Epidermal melanocyte (primary cell): Measurements from ENCODE around the gene CCDC60.

Source experiments
- DNase-seq: peaks from one replicate; pipeline ENCODE4 v3.0.0; 2011; ENCODE audit warnings: low spot score; ENCODE audit not compliant: insufficient read length

Gene CCDC60, protein sequence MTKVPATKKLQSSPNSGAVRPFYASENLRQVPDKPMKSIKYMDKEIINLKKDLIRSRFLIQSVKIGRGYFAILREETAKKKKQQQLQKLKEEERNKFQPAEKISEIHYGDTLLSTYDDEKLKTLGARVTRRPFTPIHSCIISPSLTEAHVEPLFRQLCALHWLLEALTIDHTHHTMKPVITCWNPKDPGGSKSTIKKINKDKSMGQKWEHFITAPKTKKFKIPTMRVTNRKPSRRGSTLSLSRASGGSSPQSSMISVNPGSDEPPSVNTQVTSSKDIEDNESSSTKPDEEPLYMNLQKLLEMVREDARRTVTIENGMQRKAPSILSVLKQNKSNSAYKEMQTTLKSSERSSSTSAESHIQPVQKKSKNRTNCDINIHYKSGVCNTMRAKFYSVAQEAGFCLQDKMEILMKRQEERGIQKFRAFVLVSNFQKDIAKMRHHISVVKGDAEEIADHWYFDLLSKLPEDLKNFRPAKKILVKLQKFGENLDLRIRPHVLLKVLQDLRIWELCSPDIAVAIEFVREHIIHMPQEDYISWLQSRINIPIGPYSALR

DNA sequence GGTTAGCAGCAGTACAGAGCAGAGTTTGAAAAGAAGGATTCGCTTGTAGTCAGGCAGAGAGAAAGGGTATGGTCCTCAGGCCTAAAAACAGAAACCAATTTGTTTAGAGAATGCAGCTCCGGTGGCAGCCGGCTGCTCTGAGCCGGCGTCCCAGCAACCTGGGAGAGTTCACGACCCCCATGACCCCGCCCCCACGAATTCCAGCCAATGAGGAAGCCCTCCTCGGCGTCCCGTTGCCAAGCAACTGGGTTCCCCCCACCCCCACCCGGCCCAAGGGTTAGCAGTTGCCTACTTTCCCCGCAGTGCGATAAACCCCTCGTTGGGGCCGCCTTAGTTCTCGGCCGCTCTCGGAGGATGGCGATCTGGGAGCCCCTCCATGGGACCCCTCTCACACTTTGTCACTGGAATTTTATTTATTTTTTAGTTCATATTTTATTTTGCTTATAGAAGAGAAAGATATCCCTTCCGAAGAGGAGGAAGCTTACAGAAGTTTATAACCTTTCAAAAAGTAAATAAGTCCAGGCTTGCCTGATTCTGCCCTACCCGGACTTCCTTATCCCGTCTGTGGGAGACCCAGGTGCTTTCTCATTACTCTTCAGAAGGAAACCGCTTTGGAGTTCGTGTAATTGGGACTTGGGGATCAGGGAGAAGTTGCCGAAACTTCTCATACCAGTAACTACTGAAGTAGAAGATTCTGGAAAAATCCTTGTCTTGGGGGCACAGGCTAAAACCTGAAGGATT lies at the start of gene CCDC60:
Gene CCDC60 (plus strand): TSS at position 300 of the 741 bp plus-strand sequence. CDS start 448 bp downstream, outside the sequence.
- no peak for DNase-seq

DNA sequence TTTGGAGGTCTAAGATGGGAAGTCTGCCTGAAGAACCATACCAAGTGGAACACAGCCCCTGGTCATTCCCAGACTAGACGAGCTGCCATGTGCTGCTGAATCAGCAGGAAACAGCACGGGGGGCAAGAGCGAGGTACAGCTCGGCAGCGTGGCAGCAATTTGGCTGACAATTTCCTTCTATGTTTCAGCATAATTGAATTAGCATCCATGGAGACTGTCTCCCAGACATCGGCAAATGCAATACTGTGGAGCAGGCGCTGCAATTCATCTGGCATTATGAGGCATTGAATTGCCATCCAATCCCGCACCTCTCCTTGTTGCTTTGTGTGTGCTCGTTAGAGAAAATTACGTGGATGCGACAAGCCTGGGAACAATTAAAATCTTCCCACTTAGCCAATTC lies 46.0 kb upstream of the CCDC60 start:
- no peak for DNase-seq

DNA sequence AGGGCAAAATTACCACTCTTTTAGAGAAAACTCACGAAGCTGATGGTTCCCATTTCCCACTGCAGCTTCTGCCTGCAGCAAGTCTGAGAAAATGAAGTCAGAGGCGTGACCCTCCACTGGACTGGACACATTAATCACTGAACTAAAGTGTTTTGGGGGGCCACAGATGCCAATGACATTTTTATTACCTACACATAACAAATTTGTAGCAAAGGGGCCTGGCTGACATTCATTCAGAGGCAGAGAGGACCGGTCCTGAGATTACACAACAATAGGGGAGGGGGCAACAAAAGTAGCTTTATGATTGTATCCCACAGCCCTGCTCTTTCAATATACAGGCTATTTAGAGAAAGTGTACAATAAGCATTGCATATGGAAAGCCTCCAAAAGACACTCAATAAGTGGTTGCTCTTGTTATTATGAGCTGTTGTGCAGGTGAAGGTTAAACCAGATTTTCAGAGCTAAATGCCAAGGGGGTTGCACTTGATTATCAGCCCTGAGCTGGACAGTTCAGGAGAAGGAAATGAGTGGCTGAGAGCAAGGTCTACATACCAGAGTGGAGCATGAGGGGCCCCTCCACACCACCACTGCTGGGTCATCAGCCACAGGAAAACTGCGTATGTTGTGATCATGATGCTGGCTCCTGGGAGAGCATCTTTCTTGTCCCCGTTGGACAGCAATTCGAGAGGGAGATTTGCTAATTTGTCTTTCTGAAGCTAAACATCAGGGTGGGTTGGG lies 41.5 kb upstream of the CCDC60 start:
- no peak for DNase-seq

DNA sequence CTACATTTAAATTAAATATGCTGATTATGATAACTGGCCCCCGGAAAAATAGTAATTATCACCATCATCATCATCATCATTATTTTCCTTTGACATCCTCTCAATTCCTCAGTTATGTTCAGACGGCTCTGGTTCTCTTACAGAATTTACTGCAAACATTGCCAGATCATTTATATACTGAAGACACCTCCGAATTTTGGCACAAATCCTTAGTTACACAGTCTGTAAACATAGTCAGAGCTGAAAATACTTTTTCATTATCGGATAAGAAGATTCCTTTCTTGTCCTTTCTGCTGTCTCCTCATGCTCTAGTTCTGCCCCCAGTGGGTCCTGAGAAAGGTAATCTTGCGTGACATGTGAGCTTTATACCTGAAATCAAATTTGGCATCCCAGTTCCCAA lies 40.3 kb upstream of the CCDC60 start:
- no peak for DNase-seq

DNA sequence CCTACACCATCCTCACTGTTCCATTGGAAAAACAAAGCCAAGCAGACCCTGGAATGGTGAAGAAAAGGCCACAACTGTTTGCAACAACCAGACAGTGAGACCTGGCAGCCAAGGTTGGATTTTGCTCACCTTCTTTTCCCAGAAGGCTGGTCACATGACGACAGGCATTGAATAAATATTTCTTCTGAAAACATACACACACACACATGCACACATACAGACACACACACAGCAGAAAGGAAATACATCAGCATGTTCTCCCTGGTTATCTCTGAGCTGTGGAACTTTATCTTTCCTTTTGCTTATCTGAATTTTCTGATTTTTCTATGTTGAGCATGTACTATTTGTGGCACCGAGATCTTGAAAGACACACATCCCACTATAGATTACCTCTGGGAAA lies 38.0 kb upstream of the CCDC60 start:
- no peak for DNase-seq

DNA sequence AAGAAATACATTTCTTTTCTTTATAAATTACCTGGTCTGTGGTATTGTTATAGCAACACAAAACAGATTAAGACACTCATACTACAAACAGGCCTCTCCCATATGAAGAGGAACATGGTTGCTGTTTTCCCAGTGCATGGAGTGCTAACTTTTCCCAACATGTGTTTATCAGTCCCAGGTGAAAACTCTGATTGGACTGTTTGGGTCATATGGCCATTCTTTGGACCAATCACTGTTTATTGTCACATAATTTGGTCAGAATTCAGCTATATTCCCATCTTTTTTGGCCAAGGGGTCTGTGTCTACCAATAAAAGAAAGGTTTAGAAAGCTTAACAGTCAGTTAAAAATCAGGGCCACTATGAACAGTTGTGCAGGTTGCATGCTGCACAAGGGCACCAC lies 35.4 kb upstream of the CCDC60 start:
- no peak for DNase-seq

DNA sequence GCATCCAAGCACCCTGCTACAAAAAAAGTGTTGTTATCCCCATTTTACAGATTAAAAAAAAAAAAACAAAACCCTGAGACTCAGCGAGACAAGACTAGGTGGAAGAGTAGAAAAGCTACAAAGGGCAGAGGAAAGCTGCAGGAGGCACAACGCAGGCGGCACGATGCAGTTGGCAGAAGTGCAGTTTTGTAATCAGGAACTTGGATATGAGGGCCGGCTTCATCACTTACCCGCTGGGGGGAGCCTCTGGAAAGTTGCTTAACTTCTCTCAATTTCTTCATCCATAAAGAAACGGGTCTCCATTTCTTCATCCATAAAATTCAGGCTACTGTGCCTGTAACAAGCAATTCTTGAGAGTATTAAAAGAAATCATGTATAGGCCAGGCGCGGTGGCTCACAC lies 33.1 kb upstream of the CCDC60 start:
- DNase-seq, result no peak

DNA sequence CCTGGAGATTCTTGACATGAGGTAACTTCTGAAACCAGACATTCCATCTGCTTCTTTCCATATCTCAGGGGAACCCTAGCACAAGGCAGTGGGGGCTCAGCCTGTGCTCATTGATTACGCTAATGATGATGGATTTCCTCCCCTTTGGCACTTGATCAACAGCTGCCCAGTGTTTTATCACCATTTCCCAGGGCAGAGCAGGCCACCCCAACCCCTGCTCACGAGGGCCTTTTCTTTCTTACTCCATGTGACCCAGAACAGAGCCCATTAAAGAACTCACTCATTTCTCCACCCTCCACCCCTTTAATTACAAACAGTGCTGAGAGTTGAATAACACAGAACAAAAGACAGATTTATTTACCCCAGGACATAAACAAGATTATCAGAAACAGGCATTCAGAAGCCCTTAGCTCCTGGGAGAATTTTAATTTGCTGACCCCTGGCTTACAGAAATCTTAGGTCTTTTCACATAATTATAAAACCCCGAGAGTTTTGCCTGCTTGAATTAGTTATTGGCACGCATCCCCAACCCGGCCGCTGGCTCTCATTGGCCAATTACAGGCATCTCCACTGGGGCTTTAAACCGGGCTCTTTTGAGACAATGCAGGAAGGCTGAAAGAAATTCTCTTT lies 32.0 kb upstream of the CCDC60 start:
- DNase-seq, result peak; percentile 44

DNA sequence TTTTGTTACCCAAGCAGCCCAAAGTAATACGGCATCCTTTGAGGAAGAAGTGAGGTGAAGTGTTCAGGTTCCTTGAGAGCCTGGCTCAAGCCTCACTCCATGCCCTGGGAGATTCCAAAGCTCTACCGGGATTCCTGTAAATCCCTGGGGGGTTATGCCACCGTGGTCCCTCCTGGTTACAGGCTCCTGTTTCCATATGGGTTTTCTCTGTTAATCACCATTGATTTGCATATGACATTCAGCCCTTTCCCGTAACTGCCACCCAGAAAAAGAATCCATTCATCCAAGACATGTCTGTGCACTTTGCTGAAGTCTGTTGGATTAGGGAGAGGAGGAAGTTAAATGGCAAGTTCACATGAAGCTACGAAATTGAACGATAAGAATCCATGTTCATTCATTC lies 27.9 kb upstream of the CCDC60 start:
- no peak for DNase-seq

DNA sequence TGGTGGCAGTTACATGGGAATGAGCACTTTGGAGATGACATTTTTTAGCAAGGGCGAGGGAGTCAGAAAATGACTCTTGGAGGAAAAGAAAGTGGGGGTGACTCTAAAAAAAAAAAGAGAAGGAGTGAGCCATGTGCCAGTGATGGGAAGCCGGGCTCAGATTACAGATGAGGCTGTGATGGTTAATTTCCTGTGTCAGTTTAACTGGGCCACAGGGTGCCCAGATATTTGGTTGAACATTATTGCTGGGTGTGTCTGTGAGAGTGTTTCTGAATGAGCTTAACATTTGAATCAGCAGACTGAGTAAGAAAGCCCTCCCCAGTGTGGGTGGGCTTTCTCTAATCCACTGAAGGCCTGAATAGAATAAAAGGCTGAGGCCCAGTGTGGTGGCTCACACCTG lies 26.8 kb upstream of the CCDC60 start:
- no peak for DNase-seq

DNA sequence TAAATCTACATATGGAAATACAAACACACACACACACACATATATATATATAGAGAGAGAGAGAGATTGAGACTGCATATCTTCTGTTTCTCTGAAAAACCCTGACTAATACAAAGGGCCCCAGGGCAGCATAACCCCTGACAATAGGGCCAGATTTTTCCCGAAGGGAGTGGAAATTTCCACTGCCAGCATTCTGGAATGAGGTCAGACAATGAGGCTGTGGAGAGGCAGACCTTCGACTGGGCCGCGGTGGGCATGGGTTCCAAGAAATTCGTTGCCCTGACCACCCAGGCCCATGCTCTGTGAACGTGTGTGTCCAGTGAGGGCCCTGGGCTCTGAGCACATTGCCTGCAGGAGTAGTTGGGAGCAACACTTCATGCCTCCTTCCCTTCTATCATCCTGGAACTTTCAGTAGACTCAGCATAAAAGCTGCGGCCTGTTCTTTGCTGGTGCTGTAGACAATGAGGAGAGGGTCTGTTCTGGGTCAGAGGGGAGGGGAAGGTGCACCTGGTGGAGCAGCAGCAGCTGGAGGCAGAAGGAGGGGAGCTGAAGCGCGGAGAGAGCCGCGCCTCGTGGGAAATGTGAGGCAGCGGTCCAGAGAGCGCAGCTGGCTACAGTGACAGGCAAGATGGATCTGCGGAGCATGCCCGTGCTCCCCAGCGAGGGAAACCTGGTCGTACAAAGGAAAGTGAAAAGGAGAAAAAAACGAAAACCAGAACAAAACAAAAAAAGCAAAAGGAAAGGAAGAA lies 25.6 kb upstream of the CCDC60 start:
- DNase-seq, result no peak

DNA sequence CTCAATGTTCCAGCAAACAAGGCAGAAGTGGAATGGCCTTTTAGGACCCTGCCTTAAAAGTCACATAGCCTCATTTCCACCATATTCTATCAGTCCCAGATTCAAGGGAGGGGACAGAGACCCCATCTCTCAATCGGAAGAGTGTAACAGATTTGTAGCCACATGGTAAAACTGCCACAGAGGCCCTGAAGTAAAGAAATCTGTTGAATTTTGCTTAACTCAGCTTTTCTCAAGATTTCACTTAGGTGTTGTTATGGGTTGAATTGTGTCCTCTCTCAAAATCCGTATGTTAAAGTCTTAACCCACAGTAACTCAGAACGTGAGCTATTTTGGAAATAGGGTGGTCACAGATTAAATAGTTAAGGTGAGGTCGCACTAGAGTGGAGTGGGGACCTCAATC lies 22.7 kb upstream of the CCDC60 start:
- DNase-seq, result no peak

DNA sequence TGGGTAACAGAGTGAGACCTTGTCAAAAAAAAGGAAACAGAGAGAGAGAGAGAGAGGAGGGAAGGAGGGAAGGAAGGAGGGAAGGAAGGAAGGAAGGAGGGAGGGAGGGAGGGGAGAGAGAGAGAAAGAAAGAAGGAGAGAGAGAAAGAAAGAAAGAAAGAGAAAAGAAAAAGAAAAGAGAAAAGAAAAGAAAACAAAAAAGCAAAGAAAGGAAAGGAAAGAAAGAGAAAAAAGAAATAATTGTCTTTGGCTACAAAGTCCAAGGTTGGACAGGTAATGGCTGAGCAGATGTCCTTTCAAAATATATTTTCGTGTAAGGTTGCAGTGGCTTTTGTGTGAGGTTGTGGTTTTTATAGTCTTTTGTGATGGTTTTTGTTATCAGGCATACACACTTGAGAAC lies 21.6 kb upstream of the CCDC60 start:
- DNase-seq, result no peak

DNA sequence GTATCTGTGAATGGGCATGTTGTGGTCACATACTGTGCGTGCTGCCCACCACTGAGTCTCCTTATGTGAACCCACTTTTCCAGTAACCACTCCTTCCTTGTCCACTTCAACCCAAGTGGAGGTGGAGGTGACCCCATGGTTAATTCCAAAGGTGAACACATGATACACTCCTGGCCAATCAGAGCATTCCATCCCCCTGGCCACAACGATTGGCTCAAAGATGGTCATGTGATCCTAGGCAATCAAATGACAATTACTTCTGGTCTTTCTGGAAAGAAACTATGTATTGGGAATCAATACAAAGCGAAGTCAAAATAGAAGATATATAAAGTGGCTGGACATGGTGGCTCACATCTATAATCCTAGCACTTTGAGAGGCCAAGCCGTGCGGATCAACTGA lies 20.2 kb upstream of the CCDC60 start:
- no peak for DNase-seq

DNA sequence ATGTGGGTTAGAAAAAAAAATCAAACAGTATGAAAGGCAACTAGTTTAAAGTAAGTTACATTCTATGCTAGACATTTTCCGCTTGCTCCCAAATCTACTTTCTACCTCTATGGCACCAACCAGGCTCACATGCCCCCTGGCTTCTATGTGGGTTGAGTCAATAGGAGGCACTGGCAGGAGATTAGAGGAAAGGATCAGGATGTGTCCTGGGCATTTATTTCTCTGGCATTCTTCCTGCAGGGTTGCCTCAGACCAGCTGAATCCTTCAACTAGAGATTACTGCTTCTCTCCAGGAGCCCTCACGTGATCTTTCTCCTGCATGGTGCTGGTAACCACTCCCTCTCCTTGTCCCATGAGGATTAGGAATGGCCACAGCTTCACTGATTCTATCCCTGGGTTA lies 14.9 kb upstream of the CCDC60 start:
- DNase-seq, result no peak

DNA sequence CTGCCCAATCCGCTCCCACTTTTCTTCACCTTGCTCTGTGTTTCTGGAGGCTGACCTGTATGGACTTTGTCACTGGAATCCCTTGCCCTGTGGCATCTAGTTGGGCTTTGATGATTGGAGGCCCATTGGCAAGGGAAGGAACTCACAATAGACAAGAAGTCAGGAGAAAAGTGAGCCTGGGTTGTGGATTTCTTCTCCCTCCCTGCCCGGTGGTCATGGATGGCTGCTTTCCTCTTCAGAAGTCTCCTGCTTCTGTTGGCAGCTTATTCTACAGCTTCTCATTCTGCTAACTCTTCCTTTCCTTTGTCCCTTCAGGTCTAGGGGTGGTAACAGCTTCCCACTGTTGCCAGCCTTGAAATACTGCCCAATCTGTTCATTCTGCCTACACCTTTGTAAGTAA lies 13.9 kb upstream of the CCDC60 start:
- no peak for DNase-seq

DNA sequence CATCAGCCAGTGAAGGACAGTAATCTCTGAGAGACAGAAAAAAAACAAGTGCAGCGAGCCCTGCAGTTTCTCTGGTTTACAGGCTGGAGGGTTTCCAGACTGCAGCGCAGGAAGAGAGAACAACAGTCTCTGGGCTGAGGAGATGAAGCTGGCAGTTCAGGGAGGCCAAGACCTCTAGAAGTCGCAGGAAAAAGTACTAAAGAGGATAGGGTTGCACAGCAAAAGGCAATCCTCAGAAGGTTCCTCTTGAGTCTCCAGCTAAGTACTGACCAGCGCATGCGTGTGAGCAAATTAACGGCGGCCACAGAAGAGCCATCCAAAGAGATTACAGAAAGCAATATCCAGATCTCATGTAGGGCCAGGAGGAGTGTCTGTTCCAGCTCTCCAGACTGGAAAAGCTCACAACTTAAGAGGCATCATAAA lies 12.2 kb upstream of the CCDC60 start:
- DNase-seq, result no peak

DNA sequence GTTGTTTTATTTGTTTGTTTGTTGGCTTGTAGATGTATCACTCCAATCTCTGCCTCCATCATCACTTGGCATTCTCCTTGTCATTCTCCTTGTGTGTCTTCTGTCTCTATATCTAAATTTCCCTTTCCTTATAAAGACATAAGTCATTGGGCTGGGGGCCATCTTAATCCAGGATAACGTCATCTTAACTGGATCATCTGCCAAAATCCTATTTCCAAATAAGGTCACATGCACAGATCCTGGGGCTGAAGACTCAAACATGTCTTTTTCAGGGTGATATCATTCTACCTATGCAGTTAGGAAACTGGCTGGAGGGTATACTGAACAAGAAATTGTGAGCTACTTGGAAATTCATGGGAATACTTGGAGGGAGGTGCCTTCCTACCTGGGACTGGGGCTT lies 8.7 kb upstream of the CCDC60 start:
- no peak for DNase-seq

DNA sequence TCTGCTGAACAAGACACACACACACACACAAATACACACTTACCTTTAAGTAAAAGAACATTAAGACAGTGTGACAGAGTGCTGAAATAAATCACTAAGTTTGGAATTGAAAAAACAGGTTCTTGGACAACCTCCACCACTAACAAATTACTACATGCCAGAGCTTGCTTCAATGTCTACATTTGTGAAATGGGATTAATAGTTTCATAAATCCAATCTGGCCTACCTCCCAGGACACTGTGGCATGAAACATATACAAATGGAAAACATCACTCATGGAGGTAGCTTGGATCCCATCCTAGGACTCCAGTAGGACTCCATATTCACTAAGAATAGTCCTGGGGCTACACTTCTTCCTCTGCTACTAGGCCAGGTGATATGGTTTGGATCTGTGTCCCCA lies 8.2 kb upstream of the CCDC60 start:
- no peak for DNase-seq

DNA sequence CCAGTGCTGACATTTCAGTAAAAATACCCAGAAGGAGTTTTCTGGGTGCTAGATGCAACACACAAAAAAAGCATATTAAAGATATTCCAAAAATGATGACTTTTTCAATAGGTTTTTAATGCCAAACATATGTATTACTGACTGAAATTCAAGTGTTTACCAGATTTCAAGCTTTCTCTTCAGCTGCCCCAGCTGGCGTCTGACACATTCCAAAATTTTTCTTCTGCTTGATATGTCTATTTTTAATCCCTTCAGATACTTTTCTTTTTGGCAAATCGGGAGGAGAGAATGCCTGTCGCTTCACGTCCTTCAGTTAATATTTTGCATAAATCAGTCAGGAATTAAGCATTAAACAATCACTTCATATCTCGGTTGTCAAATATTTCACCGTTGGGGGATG lies 7.1 kb upstream of the CCDC60 start:
- no peak for DNase-seq

DNA sequence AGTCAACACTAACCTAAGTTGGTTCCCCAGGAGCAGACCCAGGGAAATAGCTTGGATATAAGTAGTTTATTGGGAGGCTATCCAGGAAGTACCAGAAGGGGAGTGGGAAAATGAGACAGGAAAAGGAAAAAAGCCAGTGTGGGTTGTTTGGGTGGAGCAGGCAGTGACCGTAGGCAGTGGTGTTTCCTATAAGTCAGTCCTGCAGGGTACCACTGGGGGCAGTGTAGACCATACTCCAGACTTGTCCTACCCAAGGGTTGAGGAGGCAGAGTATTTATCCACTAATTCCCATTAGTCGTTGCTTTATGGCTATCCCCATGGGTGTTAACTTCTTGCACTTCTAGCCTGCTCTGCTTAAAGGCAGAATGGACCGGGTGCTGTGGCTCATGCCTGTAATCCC lies 6.4 kb upstream of the CCDC60 start:
- no peak for DNase-seq
